GM12878 (cell line): ENCODE measurements around the gene MYLK3. TPM values are rescaled to one million over a fixed set of nuclear protein-coding genes. Genes with fewer than 3 reads are reported as not detected.

Experiments
- ATAC-seq: fragments of 200-7000 bp; cut with Tn5 transposase; 3 replicates; pipeline ENCODE4 v1.9.1; 2020; ENCODE audit warnings: mild to moderate bottlenecking, moderate library complexity
- BruUV-seq: library from RNA; stranded (reverse); fragments of 400-500 nt; replicated peaks from 2 replicates; lab custom pipeline; 2021; lab: Mats Ljungman, UMichigan
- CTCF ChIA-PET: fragments of 300-600 bp; sonication (Branson Sonifier 250); formaldehyde crosslinking; extraction: SDS; loops from one replicate; lab custom pipeline; 2021; ENCODE audit warnings: inconsistent platforms; lab: Yijun Ruan, JAX
- POLR2A ChIA-PET: fragments of 350-600 bp; formaldehyde crosslinking; extraction: SDS; loops from one replicate; lab custom pipeline; 2021; ENCODE audit warnings: inconsistent platforms; lab: Charles Lee
- RAD21 ChIA-PET: fragments of 300-600 bp; sonication (Branson Sonifier 250); formaldehyde crosslinking; loops from one replicate; lab custom pipeline; 2023; ENCODE audit warnings: antibody characterized with exemption; ENCODE audit not compliant: unreplicated experiment; lab: Charles Lee
- SMC1A ChIA-PET: fragments of 300-600 bp; sonication (Branson Sonifier 250); formaldehyde crosslinking; loops from one replicate; lab custom pipeline; 2023; ENCODE audit not compliant: unreplicated experiment, uncharacterized antibody; lab: Charles Lee
- DNase-seq: peaks from one replicate; pipeline ENCODE4 v3.0.0-alpha.2; 2011; ENCODE audit warnings: low read depth, low spot score
- FAIRE-seq: peaks from 3 replicates; lab custom pipeline; 2011; peaks lifted over from hg19 to GRCh38; lab: Jason Lieb, UNC
- H2AFZ ChIP-seq: 2 replicates; pipeline ENCODE4 v1.6.0; 2011; ENCODE audit warnings: low read depth, low read length, control low read depth; ENCODE audit not compliant: control insufficient read depth
- H3K27ac ChIP-seq: 2 replicates; pipeline ENCODE4 v1.5.1; 2011; ENCODE audit warnings: control low read depth; ENCODE audit not compliant: control insufficient read depth, insufficient read depth
- H3K27me3 ChIP-seq, 2 experiments: replicated peaks in 1 of 2; 2 replicates each; pipeline versions ENCODE4 v1.6.0 to v1.6.1; 2011; ENCODE audit warnings: low read length in 1 of 2; ENCODE audit not compliant: control insufficient read depth in 2 of 2, insufficient read depth in 2 of 2
- H3K36me3 ChIP-seq, 2 experiments: 2 replicates each; pipeline ENCODE4 v1.5.1; 2011; ENCODE audit warnings: low read length in 1 of 2; ENCODE audit not compliant: control insufficient read depth in 2 of 2, insufficient read depth in 2 of 2
- H3K4me1 ChIP-seq: 2 replicates; pipeline ENCODE4 v1.6.1; 2011; ENCODE audit warnings: mild to moderate bottlenecking, low read length, moderate library complexity, mixed read lengths; ENCODE audit not compliant: control insufficient read depth, insufficient read depth
- H3K4me2 ChIP-seq: 2 replicates; pipeline ENCODE4 v1.6.0; 2011; ENCODE audit warnings: control low read depth; ENCODE audit not compliant: control insufficient read depth, insufficient read depth
- H3K4me3 ChIP-seq: fragments of 200-600 bp; sonication (generic); 2 replicates; pipeline ENCODE4 v1.5.1; 2016
- H3K79me2 ChIP-seq: 2 replicates; pipeline ENCODE4 v1.6.0; 2011; ENCODE audit warnings: low read length; ENCODE audit not compliant: control insufficient read depth, insufficient read depth
- H3K9ac ChIP-seq: 2 replicates; pipeline ENCODE4 v1.8.0; 2011; ENCODE audit warnings: low read length, control low read depth, mixed read lengths; ENCODE audit not compliant: control insufficient read depth, insufficient read depth
- H3K9me3 ChIP-seq: replicated peaks from 3 replicates; pipeline ENCODE4 v1.5.1; 2011; ENCODE audit warnings: mild to moderate bottlenecking, low read length; ENCODE audit not compliant: control insufficient read depth, insufficient read depth
- H4K20me1 ChIP-seq: 2 replicates; pipeline ENCODE4 v1.6.0; 2011; ENCODE audit not compliant: control insufficient read depth, insufficient read depth
- BHLHE40 ChIP-seq, 2 experiments: fragments of 450-650 bp in 1 of 2; IDR thresholded peaks; 2 replicates each; pipeline ENCODE4 v1.6.1; 2011 to 2017; ENCODE audit warnings: low read depth in 2 of 2, borderline replicate concordance in 1 of 2, improper control_type of control experiment in 1 of 2, low read length in 1 of 2, mild to moderate bottlenecking in 1 of 2
- EP300 ChIP-seq, 2 experiments: fragments of 150-350 bp in 1 of 2; IDR thresholded peaks; 2 replicates each; pipeline ENCODE4 v1.6.1; 2011 to 2012; ENCODE audit warnings: low read depth in 2 of 2, low read length in 2 of 2, borderline replicate concordance in 1 of 2, improper control_type of control experiment in 1 of 2, inconsistent platforms in 1 of 2; ENCODE audit not compliant: control insufficient read depth in 1 of 2
- FOXK2 ChIP-seq: fragments of 450-650 bp; IDR thresholded peaks from 2 replicates; pipeline ENCODE4 v1.6.1; 2017; ENCODE audit warnings: mild to moderate bottlenecking, moderate library complexity
- MEF2A ChIP-seq: IDR thresholded peaks from 2 replicates; pipeline ENCODE4 v1.6.1; 2011; ENCODE audit warnings: low read depth, mild to moderate bottlenecking, low read length, moderate library complexity; ENCODE audit not compliant: insufficient read depth
- NFIC ChIP-seq: IDR thresholded peaks from 2 replicates; pipeline ENCODE4 v1.6.1; 2012; ENCODE audit warnings: low read depth, mild to moderate bottlenecking, inconsistent platforms, low read length, moderate library complexity
- RB1 ChIP-seq: fragments of 450-650 bp; formaldehyde crosslinking; IDR thresholded peaks from 2 replicates; pipeline ENCODE4 v1.6.1; 2017; ENCODE audit warnings: mild to moderate bottlenecking, borderline replicate concordance
- SUZ12 ChIP-seq: fragments of 200-600 bp; sonication (generic); IDR thresholded peaks from one replicate; pipeline ENCODE4 v1.6.1; 2018; ENCODE audit warnings: antibody characterized with exemption, mild to moderate bottlenecking; ENCODE audit not compliant: unreplicated experiment
- TAF1 ChIP-seq: IDR thresholded peaks from 2 replicates; pipeline ENCODE4 v1.6.1; 2011; ENCODE audit warnings: mild to moderate bottlenecking, low read depth, low read length, borderline replicate concordance
- WGBS: methylation state at CpG from one replicate; pipeline ENCODE4 v1.1.6; 2016; ENCODE audit warnings: low lambda C conversion rate; ENCODE audit not compliant: insufficient replicate concordance, insufficient coverage; ENCODE audit errors: missing lambda C conversion rate; 5-methylcytosine and 5-hydroxymethylcytosine counted together
- in situ Hi-C: fragments of 300-500 bp; cut with MboI; formaldehyde crosslinking; loops from 9 replicates; pipeline ENCODE4 v1.14.3; 2018; ENCODE audit warnings: mixed read lengths
- intact Hi-C: fragments of 100-400 bp; cut with micrococcal nuclease; formaldehyde crosslinking; loops from one replicate; pipeline ENCODE4 v1.14.2; 2022; ENCODE audit not compliant: unreplicated experiment
- polyA plus RNA-seq, 11 experiments: library from polyadenylated mRNA; depleted of rRNA in 4 of 11; unstranded in 6 of 11; stranded (reverse) in 5 of 11; fragments of >200 nt; fragmentation: Nextera tagmentation in 4 of 11; fragmentation: Illumina TruSeq in 1 of 11; extraction: Ambion mirVana in 4 of 11; extraction: Trizol in 1 of 11; gene quantifications; 1 replicate in 1 of 11; 2 replicates in 10 of 11; pipeline versions ENCODE4 v1.2.1 to v1.2.3, GENCODE V29; 2011 to 2016; ENCODE audit warnings: inconsistent platforms in 2 of 11, missing spikeins in 2 of 11, low read depth in 1 of 11
- total RNA-seq, 4 experiments: library from RNA; depleted of rRNA in 3 of 4; stranded (reverse); fragments of >200 nt in 3 of 4; fragmentation: Illumina TruSeq in 1 of 4; extraction: Trizol in 1 of 4; gene quantifications; 2 replicates each; pipeline versions ENCODE4 v1.2.1 to v1.2.3, GENCODE V29; 2013 to 2021

The MYLK3 gene
- total and polyA plus RNA-seq, 10 of the 15 experiments (the other 5 are each of a cell fraction or from before 2014, with no cell fraction given): 0.02 to 0.46 (median 0.17) TPM

DNA sequence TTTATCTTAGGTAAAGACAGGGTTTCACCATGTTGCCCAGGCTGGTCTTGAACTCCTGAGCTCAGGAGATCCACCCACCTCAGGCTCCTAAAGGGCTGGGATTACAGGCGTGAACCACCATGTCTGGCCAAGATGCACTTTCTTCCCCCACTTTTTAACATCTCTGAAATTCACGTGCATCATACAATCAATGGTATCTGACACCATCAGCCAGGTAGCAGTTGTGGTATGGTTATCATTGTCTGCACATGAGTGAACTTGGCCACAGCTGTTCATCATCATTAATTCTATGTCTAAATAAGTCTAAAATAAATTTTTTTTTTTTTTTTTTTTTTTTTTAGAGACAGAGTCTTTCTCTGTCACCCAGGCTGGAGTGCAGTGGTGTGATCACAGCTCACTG lies 34.2 kb upstream of the MYLK3 start:
- SMC1A ChIA-PET: no interaction called here
- no peaks in the 10 kb centered on the region for H3K27me3 ChIP-seq

DNA sequence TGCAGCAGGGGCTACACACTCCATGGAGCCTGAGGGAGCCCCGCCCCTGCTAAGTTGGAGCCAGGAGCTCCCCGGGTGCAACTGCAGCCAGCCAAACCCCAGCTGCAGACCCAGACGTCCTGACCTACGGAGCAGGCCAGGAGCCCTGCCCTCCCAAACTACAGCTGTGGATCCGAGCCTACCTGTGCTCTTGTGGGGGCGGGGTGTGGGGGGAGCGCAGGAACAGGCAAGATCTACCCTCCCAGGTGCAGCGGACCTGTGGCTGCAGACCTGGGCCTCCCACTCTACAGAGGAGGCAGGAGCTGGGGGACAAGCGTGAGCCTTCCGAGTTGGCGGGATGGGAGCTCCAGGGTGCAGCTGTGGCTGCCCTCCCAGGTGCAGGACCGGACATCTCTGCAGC lies 29.7 kb upstream of the MYLK3 start:
- no peaks in the 10 kb centered on the region for H4K20me1 ChIP-seq
- H3K27ac ChIP-seq: no peak overlapping the region
- no peak for TF ChIP-seq EP300 (IDR thresholded peaks at IDR 0.05; ENCODE audit: borderline replicate concordance in 1 of 2, control insufficient read depth in 1 of 2, low read depth in 2 of 2, low read length in 2 of 2)
- no peak for TF ChIP-seq NFIC
- no peak for TF ChIP-seq TAF1
- TF ChIP-seq RB1: no peak
- no peak for TF ChIP-seq SUZ12
- TF ChIP-seq MEF2A: no peak
- no peaks in the 10 kb centered on the region for H3K36me3 ChIP-seq
- ChIA-PET POLR2A (no interaction called here), CTCF (no interaction called here), SMC1A (interaction anchor here (1.1 kb wide), 2 partner anchors 103 to 1677 kb away, joined by 4 read pairs; no protein-coding TSS in a partner anchor), RAD21 (no interaction called here)
- no peak overlapping the region for H3K4me2 ChIP-seq
- no peak overlapping the region for H3K4me3 ChIP-seq
- no peak for FAIRE-seq
- in situ Hi-C loops (no loop called here), intact Hi-C loops (no loop called here)
- H3K9ac ChIP-seq: no peak overlapping the region
- peaks cover 17% of the 10 kb centered on the region for H3K4me1 ChIP-seq
- H3K79me2 ChIP-seq: no peaks in the 10 kb centered on the region
- H2AFZ ChIP-seq: no peak overlapping the region
- WGBS: 68% methylated on average over 12 of the region's 12 CpGs
- no peak for DNase-seq
- H3K9me3 ChIP-seq: peaks cover 10% of the 10 kb centered on the region; the same call in 2 of the 3 replicates
- no peak for ATAC-seq
- no peaks in the 10 kb centered on the region for H3K27me3 ChIP-seq
- no TSS peak for BruUV-seq

More for the DNA sequence above, 34.2 kb upstream of the MYLK3 start:
- no peak overlapping the region for H3K9ac ChIP-seq
- H3K4me2 ChIP-seq: no peak overlapping the region
- ATAC-seq (no peak; the same call in 2 of the 3 replicates), FAIRE-seq (no peak), DNase-seq (no peak)
- H3K79me2 ChIP-seq: no peaks in the 10 kb centered on the region
- H3K36me3 ChIP-seq: no peaks in the 10 kb centered on the region
- ChIA-PET POLR2A (interaction anchor here (0.6 kb wide), 3 partner anchors 44 to 235 kb away, joined by 5 to 6 read pairs (median 6); no protein-coding TSS in a partner anchor), CTCF (interaction anchor here (0.6 kb wide), 1 partner anchor 105 kb away, joined by 4 read pairs; no protein-coding TSS in a partner anchor), RAD21 (interaction anchor here (0.6 kb wide), 1 partner anchor 13 kb away, joined by 5 read pairs; no protein-coding TSS in a partner anchor)
- peaks cover 34% of the 10 kb centered on the region for H3K4me1 ChIP-seq
- in situ Hi-C loops (no loop called here), intact Hi-C loops (no loop called here)
- no peaks in the 10 kb centered on the region for H4K20me1 ChIP-seq
- H3K4me3 ChIP-seq: no peak overlapping the region
- no peak overlapping the region for H3K27ac ChIP-seq
- WGBS: 45% methylated on average over 2 of the region's 2 CpGs
- peaks cover 19% of the 10 kb centered on the region; the same call in 2 of the 3 replicates for H3K9me3 ChIP-seq
- BruUV-seq: no TSS peak
- H2AFZ ChIP-seq: no peak overlapping the region
- TF ChIP-seq BHLHE40 (IDR thresholded peaks at IDR 0.05; ENCODE audit: borderline replicate concordance in 1 of 2, low read depth in 2 of 2, low read length in 1 of 2) (peak; percentile 38 to 78; a peak in 2 of 4 replicates), FOXK2 (no peak)
